CD4-positive, alpha-beta T cell treated with Interleukin-15 for 1 hour (primary cell): Measurements from ENCODE around the gene PARD3.
"Not testable (repeated sequence)": the region's sequence is repeated elsewhere in the genome, so short reads cannot be mapped to it uniquely, and the experiment has no call there.

Experiments used
- DNase-seq: peaks from one replicate; pipeline ENCODE4 v3.0.0-alpha.2; 2020

Gene PARD3

DNA sequence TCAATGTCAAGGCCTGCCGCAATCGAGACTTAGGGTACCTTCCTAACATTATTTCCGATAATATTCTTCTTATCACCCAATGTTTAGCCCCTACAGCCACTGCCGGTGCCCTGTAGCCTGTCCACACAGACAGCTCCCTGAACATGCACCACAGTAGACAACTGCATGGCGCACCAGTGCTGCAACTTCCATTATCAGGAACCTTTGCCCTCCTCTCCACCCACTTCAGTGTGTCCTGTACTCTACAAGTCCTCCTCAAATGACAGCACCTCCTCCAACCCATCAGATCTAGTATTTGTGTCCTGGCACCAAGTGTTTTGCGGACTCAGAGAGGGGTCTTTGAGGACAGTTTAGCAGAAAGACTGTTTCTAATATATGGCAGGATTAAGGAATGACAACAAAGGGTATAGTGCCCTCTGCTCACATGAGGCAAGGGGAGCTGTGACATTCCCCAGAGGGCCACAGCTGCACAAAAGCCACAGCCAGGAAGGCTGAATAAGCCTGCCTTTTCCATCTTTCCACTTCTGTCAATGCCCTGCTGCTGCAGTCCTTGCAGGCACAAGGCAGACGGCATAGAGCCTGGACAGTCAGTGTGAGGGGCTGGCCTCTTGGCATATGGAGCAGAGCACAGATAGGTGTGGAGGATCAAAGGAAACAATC is 335.4 kb downstream of the PARD3 start:
- no peak for DNase-seq

- no peak for DNase-seq
Observed at GRCh38 chr10:34477249-34477648, 337.8 kb downstream of the PARD3 start.

DNA sequence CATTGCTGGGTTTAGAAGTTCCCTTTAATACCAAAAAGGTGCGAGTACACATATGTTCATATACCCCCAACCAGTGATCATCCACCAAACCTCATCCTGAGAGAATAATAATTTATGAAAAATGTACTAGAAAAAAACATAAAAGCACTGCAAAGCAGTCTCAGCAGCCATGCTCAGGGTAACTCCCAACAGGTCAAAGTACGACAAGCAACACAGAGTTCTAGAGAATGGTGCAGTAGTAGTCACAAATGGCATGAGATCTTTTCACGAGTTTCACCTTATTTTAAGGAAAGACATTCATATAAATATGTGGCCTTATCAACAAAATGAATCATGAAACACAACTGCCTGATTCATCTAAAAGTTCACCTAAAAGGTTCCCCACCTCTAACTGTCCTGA is 338.5 kb downstream of the PARD3 start:
- DNase-seq: no peak

DNA sequence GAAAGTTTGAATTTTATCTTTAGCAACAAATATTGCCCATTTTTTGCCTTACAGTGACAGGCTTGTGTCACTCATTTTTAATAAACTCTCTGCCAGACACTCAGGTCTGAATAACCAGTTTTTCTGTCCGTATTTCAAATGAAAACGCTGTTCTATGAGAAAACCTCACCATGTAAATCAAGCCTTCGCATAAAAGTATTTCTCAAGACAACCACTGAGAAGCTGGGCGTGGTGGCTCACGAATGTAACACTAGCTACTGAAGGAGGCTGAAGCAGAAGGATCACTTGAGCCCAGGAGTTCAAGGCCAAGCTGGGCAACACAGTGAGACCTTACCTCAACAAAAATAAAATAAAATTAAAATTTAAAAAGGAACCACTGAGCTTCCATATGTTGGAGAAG is 339.3 kb downstream of the PARD3 start:
- no peak for DNase-seq

DNA sequence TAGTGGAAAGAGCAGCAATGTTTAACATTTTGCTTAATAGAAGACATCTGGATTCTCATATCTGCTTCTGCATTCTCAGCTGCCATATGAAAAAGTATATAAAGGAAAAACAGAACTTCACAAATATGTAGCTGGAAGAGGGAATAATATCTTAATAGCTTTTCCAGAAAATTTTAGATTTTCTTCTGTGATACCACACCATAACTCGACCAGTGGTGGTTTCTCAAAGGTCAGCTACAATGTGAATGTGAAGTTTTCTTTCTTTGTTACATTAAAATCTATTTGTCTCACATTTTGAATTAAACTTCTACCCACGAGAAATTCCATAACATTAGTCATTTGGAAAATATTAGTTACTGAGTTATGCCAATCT is 339.8 kb downstream of the PARD3 start:
- DNase-seq: no peak

- DNase-seq: no peak
Observed at GRCh38 chr10:34474555-34475273, 340.4 kb downstream of the PARD3 start.

DNA sequence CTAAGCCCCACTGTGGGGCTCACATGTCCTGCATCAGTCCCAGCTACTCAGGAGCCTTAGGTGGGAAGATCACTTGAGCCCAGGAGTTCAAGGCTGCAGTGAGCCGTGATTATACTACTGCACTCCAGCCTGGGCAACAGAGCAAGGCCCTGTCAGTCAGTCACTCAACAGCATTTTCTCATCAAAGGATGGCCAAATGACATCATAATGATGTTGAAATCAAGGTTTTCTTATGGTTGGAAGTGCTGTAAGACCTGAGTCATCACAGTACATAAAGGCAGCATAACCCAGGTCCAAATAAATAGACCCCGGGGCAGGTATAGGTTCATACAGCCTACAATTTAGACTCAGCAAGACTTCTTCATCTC is 341.1 kb downstream of the PARD3 start:
- no peak for DNase-seq

DNA sequence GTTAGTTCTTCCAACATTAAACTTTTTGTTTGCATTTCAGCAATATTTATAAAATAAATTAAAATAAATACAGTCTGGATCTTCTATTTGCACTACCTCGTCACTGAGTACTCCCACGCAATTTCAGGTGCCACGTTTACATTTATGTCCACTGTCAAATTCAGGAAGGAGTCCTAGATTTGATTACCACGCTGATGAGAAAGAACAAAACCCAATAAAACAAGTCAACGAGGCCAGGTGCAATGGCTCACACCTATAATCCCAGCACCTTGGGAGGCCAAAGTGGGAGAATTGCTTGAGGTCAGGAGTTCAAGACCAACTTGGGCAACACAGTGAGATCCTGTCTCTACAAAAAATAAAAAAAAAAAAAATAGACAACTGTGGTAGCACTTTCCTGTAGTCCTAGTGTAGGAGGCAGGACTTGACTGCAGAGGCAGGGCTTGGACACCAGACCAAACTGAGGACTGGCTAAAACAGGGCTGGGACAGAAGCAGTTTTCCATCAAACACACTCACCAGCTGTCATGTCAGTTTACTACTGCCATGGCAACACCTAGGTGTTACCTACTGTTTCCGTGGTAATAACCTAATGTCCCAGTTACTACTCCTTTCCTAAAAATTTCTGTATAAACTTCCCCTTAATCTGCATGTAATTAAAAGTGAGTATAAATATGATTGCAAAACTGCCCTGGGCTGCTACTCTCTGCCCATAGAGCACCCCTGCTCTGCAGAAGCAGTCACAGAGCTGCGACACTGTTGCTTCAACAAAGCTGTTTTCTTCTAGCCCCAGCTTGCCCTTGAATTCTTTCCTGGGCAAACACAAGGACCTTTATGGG is 341.7 kb downstream of the PARD3 start:
- DNase-seq: no peak

GRCh38 chr10:34470307-34470706 is 344.8 kb downstream of the PARD3 start:
- DNase-seq: no peak

GRCh38 chr10:34469446-34469845 is 345.6 kb downstream of the PARD3 start:
- no peak for DNase-seq

GRCh38 chr10:34467902-34468301 is 347.2 kb downstream of the PARD3 start:
- DNase-seq: no peak

DNA sequence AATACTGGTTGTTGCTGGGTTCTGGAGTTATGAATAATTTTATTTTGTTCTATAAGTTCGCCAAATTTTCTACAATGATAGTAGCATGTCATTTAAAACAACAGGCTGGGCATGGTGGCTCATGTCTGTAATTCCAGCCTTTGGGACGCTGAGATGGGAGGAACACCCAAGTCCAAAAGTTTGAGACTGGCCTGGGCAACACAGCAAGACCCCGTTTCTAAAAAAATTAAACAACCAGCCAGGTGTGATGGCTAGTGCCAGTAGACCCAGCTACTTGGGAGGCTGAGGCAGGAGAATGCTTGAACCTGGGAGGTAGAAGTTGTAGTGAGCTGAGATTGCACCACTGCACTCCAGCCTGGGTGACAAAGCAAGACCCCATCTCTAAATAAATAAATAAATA is 347.7 kb downstream of the PARD3 start:
- DNase-seq: no peak

GRCh38 chr10:34465678-34466077 is 349.4 kb downstream of the PARD3 start:
- DNase-seq: no peak

GRCh38 chr10:34464591-34464990 is 350.5 kb downstream of the PARD3 start:
- no peak for DNase-seq

- DNase-seq: no peak
Observed at GRCh38 chr10:34464000-34464399, 351.1 kb downstream of the PARD3 start.

- DNase-seq: no peak
Observed at GRCh38 chr10:34462993-34463392, 352.1 kb downstream of the PARD3 start.

- no peak for DNase-seq
Observed at GRCh38 chr10:34462056-34462455, 353.0 kb downstream of the PARD3 start.

DNA sequence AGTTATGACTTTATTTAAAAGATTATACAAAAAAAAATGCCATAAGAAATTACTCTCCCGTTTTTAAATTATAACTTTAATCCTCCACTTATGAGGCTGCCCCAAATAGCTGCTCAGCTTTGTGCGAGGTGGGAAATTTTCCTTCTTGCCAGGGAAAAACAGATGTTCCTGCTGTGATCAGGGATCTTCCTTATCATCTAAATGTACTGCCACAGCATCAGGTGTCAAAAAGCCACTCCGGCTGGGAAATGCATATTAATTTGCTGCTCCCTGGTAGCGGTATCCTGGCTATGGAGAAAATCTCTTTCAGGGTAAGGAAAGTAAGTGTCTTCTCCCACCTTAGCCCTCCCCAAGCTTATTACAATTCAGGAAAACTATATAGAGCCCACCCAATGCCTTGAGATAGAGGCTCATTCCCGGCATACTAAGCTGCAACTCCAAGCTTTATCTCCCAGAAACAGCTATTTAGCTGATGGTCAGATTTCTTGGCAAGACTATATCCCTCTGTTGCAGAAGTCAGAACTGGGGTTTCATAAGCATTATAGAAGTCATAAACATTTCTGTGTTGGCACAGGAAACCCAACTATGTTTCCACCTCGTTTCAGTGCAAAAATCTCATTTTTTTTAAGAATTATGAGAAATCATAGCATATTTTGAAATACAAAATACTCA is 360.4 kb downstream of the PARD3 start:
- no peak for DNase-seq

GRCh38 chr10:34449836-34450235 is 365.3 kb downstream of the PARD3 start:
- DNase-seq: no peak

GRCh38 chr10:34446049-34446448 is 369.0 kb downstream of the PARD3 start:
- no peak for DNase-seq

DNA sequence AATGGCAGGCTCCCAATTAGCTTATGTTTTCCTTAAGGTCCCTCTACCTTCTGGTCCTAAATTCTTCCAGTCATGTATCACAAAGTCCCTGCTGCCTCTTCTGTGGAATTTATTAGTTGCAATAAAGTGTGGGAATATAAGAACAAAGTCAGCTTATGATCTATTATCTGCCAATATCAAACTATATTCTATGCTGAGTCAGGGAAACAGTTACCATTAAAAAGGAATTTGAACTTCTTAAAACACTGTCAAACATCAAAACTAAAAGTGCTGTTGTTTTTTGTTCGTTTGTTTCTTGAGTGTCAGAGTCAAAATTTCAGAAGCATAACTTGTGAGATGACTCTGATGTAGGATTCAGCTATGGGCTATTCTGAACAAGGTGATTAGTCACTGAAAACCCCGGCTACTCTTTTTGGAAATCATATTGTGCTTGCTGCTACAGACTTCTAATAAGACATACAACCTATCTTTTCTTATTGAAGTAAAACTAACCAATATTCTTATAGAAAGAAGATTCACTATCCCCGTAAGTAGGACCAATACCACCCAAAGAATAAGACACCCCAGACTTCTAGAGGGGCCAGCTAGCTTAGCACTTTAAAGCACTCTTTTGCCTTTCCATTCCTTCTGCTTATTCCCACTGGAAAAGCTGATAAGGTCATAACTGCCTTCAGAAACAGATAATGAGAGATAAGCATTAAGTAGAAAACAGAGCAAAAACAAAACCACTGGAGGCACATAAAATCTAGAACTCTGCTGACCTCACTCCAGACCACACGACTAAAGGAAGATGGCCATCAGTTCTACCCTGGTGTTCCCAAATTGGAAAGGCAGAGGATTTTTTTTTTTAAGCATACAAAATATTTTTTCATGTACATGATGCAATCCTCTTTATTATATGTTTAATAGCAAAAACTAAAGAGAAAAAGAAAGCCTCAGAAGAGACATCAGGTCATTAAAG is 370.6 kb downstream of the PARD3 start:
- no peak for DNase-seq

GRCh38 chr10:34439386-34439785 is 375.7 kb downstream of the PARD3 start:
- DNase-seq: not testable (repeated sequence)
